ACHN (cell line): ENCODE data around the gene NECTIN1.

ENCODE experiments used
- DNase-seq: peaks from one replicate; pipeline ENCODE4 v3.0.0-alpha.2; 2015
- in situ Hi-C: cut with HindIII; loops from 2 replicates; pipeline ENCODE4 v1.10.0; 2017; ENCODE audit warnings: low sequenced_read_pairs, low pct_ligation_motif_present, low pct_unique_long_range_greater_than_20kb

NECTIN1 gene

DNA sequence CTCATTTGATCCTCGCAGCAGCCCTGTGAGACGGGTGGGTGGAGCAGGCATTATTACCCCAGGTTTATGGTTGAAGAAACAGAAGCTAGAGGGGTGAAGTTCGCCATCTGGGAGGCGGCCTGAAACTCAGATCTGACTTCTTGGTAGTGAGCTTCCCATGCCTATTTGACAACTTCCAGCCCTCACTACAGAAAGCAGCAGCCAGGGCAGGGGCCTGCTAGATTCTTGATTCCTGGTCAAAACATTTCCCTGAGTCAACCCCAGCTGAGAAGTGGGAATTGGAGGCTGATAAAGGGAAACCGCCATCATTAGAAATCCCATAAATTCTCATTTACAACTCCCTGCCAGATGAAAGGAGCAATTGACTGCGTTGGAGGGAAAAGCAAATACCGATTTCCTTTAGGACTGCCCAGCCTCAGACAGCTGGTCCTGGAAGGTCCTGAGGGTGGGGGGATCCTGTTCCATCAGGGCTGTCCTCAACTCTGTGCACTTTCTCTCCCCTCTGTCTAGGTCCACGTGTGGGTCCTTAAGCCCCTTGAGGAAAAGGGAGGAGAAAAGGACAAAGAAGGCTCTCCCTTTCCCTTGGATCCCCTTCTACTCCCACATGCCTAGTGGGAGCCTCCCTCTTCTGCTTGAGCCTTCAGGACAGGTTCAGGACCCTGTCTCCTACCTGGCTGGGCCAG lies 10.2 kb upstream of the NECTIN1 start:
- no peak for DNase-seq
- in situ Hi-C loops, result no loop called here

DNA sequence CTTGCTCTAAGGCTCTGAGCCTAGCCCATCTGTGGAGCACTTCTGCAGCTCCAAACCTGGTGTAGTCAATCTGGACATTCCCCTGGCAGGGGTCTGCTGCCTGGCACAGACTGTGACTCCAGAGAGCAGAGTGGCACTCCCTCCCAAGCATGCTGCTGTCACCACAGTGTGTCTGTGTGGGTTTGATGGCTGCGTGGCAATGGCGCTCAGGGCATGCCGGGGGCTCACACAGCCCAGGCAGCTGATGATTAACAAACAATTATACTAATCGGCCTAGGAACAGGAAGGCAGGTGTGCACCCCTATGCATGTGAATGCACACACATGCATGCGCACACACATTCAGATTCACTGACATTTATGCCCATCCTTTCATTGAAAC lies 9.0 kb upstream of the NECTIN1 start:
- DNase-seq, result no peak
- in situ Hi-C loops, result no loop called here

DNA sequence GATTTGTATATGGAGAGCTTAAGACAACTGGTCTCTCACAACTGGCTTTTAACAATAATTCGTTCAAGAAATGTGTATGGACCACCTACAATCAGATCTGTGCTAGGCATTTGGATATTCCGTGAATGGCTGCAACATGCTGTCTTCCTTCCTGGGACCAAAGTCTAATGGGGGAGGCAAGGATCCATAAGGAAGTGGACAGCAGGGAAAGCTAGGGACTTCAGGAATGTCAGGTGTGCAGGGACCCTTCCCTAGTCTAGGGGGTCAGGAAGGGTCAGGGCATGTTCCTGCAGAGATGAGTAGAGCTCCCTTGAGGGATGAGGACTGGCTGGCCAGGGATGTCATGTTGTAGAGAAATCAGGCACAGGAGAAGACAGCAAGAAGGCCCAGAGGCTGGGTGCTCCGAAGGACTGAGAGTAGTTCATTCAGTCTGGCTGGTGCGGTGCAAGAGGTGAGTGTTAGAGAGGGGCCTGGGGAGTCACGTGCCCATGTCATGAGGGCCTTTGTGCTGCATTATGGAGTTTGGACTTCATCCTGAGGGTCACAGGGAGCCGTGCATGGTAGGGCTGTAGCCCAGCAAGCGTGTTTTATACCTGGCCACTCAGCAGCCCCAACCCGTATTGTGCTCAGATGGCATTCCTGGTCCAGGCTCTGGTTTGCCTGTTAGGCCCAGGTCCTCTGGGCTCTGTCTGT lies 8.5 kb upstream of the NECTIN1 start:
- DNase-seq, result no peak
- in situ Hi-C loops, result no loop called here

DNA sequence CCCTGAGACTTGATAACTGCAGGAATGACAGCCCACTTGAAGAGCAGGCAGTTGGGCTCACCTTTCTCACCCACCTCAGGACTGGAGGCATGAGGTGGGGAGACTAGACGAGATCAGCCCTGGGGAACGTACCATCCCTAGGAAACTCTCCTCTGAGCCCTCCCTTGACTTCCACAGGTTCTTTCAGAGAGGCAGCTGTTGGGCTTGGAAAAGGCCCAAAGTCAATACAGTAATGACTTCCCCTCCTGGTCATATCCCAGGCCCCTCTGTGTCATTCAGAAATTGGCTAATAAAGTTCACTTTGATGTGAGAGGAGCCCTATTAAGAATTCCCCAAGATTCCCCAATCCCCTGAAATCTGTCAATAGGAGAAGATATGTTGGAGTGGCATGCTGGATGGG lies 5.8 kb upstream of the NECTIN1 start:
- in situ Hi-C loops, result no loop called here
- no peak for DNase-seq

DNA sequence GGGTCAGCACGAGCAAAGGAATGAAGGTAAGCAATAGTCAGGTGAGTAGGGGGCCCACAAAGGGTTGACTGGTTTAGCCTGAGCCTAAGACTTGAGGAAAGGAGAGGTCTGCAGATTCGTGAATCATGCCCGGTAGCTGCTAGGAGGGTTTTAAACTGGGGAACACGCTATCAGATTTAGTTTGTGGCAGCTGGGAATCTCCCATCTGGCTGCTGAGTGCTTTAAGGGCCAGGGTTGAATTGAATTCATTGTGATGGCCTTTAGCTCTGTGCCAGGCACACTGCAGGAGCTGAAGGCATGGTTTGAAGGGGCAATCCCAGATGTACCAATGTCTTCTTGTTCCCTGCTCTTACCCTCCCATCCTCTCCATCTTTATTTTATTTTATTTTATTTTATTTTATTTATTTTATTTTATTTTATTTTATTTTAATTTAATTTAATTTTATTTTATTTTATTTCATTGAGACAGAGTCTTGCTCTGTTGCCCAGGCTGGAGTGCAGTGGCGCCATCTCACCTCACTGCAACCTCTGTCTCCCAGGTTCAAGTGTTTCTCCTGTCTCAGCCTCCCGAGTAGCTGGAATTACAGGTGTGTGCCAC lies 1.9 kb upstream of the NECTIN1 start:
- in situ Hi-C loops, result no loop called here
- no peak for DNase-seq

DNA sequence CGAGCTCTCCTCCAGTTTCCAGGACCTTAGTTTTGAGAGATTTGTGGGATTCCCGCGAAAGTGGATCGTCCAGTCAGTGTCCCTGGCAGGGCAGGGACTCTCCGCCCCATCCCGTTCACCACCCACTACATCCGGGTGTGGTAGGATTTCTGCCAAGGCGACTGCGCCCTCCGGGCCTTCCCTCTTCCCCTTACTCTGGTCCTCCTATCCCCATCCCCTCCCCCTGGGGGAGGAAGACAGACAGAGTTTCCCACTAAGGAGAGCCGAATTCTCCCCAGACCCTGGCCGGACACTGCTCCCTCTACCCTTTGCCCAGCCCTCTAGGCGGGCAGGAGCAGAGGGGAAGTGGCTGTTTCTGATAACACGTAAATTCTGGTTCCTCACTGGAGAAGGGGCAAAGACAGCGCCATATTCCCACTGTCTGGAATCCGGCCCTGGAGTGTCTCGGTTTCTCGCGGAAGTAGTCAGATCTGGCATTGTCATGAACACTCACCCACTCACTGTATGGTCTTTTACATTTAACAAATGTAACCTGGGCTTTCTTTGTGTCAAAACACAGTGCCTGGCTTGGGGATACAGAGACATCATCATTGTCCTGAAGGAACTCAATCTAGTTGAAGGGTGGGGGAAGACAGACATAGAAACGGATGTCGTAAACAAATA lies 1.1 kb upstream of the NECTIN1 start:
- in situ Hi-C loops, result no loop called here
- DNase-seq, result peak; percentile 37

DNA sequence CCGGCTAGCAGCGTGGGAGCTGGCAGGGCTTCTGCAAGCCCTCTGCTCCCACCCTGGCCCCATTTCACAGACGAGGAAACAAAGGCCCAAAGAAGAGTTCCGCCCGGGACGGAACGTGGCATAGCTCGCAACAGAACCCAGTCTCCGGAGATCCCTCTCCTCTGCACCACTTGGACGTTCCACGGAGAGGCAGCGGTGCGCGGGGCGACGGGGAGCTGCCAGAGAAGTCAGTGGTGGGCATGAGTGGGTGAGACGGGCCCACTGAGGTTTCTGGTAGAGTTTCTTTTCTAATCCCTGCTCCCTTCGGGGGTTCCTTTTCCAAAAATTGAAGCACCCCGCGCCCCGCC lies 554 bp upstream of the NECTIN1 start:
- in situ Hi-C loops, result no loop called here
- DNase-seq, result no peak

DNA sequence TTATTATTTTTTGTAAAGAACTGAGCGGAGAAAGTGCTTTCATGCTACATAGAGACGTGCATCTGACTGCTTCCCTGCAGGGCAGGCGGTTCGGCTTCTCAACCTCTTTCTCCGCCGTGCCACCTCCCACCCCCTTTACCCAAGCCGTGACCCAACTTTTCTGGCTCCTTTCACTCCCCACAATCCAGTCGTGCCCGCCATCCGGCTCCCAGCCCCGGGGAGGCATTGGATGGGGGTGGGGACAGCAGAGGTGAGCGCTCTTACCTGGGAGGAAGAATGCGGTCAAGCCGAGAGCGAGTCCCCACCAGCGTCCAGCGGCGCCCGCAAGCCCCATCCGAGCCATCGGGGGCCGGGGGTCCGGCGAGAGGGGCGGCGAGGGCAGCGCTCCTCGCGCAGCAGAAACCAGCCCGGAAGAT lies 781 bp downstream of the NECTIN1 start:
- in situ Hi-C loops, result no loop called here

DNA sequence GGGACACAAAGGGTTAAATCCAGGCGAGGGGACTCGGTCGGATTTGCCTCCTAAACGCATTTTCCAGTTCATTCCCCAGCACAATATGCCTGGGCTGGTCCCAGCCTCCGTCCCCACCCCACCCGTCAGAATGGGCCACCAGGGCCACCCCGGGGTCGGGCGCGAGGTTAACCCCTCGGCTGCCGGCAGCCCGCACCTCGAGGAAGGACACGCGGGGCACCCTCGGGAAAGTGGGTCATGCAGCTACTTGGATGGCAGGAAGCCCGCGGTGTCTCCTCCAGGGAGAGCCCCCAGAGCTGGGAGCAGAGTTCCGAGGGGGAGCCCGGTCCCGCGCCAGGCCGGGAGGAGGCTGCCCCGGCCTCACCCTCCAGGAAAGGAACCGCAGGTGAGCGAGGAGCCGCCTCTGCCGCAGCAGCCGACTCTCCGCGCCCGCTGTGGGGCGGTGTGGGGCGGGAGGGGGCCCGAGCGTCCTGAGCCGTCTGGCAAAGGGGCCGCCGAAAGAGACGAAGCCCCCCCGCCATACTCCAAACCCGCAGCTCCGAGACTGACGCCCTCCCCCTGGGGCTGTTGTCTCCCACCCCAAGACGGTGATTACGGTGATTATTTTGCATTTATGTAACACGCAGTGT lies 1.4 kb downstream of the NECTIN1 start:
- in situ Hi-C loops, result no loop called here
- no peak for DNase-seq

More for the DNA sequence above, 781 bp downstream of the NECTIN1 start:
- no peak for DNase-seq

DNA sequence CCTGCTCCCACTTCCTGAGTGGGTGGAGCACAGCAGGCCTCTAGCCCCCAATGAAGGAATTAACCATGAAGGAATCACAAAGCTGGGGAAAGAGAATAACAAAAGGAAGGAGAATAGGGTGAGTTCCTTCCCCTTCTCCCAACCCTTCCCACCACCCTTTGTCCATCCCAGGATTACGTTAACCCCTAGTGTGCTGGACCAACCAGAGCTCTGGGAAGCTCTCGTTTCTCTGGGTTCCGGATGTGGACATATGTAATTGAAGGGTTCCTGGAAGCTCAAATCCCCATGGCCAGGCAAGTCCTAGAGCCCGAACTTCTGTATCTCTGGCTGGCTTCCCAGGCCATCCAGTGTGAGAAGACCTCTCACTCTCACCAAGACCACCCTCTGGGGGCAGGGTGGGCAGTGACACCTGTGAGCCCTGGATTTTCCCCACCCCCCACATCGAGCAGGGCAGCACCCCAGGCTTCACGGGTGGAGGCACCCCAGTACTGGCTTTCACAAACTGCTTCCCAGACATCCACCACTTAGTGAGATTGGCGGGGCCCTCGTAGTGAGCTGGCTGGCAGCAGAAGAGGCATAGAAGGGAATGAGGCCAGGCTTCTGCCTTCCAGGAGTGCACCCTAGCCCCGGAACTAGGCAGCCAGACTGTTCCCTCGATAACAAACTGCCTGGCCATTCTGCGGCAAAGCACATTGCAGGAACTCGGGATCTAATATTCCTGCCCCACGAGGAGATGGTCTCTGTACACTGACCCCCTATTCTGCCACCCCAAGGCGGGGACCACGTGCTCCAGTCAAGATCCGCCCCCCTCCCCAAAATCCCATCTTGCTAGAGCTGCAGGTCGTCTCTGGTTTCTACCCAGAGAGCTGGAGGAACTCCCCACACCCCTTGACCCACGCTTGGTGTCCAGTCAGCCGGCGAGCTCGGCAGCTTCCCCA lies 2.1 kb downstream of the NECTIN1 start:
- DNase-seq, result no peak
- in situ Hi-C loops, result no loop called here

DNA sequence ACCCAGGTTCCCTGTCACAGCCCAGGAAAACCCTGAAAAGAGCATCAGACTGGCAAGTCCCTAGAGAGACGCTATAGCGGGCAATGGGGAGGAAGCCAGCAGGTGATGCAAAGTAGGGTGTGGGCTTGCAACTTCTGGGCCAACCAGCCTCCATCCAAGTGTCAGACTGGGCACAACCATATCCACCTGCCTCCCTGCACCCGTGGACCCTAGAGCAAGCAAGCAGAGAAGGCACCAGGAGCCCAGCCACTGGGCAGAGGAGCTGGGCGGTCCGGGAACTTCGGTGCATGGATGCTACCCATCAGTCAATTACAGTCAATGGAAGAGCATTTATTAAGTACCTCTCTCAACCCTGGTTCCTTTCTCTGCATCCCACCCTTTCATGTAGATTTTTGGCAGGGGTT lies 2.8 kb downstream of the NECTIN1 start:
- DNase-seq, result no peak
- in situ Hi-C loops, result no loop called here

DNA sequence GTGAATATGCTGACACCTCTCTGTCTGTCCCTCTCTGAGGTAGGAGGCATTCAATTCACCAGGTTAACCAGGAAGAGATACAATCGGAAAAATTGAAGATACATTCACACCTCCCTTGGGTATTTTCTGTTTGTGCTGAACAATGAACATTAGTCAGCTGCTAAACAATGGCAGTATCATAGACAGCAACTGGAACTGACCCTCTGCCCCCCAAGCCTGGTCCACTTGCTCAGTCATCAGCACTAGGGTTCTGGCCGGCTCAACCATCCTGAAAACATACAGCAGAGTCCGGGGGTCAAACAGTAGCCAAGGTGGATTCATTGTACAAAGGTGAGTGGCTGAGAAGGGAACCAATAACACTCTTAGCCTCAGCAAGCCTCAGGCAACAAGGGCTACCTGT lies 4.0 kb downstream of the NECTIN1 start:
- in situ Hi-C loops, result no loop called here
- DNase-seq, result no peak

DNA sequence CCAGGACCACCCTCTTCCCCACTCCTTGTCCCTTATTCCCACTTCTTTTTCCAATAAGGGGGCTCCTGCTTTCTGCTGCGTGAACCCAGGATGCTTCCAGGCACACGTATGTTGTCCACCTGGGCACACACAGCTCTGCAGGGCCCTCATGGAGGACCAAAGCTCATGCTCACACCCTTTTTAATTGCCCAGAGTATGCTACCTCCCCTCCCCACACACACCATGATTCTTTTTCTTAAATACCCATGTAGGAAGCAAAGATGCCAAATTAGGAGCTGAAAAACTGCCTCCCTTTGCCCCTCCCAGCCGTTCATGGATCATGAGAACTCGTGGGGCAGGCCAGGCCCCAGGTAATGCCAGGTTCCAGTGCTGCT lies 5.1 kb downstream of the NECTIN1 start:
- in situ Hi-C loops, result no loop called here

DNA sequence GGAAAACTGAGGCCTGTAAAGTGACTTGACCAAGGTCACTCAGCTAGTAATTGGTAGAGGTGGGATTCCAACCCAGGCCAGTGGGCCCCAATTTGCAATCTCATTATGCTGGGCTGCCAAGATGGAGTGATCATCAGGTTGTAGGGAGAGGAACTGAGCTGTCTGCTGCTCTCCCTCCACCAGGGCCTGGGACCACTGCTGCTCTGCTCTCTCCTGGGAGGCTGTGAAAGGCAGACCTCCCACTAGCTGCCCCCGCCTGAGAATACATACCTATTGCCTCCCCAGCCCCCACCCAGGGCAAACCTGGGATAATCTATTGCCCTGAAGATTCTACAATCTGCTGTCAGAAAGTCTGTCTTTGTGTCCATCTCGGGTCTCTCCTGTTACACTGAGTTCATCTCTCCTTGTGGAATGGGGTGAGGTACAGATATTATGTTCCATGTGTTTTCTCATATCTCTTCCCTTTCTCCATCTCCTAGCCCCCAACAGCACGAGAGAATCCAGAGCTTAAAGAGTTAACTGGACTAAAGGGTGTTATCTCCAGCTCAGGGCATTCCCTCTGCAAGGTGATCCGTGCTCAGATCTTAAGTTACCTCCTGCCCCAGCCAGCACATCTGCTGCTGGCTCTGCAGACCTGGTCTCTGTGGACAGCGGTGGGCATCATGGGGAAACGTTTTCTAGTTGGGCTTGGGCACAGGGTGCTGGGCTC lies 5.6 kb downstream of the NECTIN1 start:
- in situ Hi-C loops, result no loop called here
- no peak for DNase-seq

More for the DNA sequence above, 5.1 kb downstream of the NECTIN1 start:
- DNase-seq, result no peak

DNA sequence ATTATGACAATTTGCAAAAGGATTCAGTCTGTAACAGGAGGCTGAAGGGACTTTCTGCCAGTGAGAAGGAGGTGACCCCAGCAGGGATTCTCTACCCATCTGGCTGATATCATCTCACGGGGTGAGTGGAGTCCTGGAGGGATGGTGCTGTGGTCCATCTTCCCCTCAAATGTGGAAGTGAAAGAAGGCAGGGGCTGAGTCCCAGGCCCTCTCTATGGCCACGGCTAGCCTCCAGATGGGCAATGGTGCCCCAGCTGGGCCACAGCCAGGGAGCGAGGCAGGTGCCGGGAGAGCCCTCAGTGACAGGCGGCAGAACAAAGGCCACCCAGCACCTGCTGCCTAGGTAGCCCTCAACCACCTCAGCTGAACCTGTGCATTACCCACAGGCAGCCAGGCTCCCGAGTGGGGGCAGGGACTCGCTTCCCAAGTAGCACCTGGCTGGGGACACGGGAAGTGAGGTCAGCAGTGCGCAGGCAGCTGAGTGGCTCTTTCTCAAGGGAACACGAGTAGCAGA lies 6.7 kb downstream of the NECTIN1 start:
- DNase-seq, result no peak
- in situ Hi-C loops, result no loop called here

DNA sequence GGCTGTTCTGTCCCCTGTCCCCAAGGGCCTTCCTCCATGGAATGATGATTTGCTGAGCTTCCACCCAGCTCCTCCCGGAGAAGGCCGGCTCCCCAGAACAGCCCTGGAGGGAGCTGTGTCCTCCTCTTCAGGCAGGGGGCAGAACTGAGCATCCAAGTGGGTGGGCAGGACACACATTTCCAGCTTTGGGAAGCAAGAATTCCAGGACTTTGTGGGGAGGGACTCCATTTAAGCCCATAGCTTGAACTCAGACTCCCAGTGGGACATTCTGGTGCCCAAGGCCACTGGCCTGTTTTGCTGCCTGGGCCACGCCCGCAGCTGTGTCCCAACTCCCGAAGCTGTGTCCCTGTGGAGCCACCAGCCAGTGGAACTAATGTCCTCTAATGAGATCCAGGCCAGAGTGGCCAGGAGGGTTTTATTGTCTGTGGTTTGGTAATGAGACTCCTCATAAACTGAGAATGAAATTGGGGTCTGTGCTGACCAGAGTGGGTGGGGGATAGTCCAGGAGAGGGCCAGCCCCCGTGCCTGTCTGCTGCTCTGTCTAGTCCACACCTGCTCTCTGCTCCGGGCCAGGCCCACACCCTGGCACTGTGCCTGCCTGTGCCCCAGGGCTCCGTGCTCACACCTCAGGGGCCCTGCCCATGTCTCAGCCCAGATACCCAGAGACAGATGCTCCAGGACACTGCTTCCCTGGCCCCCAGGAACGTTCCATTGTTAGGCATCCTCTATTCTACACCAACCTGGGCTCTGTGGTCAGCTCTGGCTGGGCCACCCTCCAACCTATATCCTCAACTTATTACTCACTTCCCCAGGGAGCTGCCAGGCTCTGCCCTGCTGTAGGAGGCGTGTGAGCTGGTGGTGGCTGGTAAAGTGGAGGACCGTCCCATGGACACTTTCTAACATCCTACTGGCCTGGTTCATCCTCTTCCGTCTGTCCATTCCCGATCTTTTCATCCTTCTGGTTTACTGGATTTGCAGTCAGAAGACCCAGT lies 7.6 kb downstream of the NECTIN1 start:
- DNase-seq, result peak; percentile 35
- in situ Hi-C loops, result no loop called here
